NCI-H446 treated with DMSO at 0.1 percent for 48 hours (cell line): ENCODE data around the gene YOD1.
A peak's percentile ranks its signal among the peaks of the same experiment; 100 is the strongest.
"Not testable (repeated sequence)": the region's sequence is repeated elsewhere in the genome, so short reads cannot be mapped to it uniquely, and the experiment has no call there.

Source experiments
- DNase-seq: peaks from one replicate; lab custom pipeline; 2025; lab: John Stamatoyannopoulos, UW

Gene YOD1

GRCh38 chr1:207049054-207049453 is 2.0 kb downstream of the YOD1 start:
- no peak for DNase-seq

DNA sequence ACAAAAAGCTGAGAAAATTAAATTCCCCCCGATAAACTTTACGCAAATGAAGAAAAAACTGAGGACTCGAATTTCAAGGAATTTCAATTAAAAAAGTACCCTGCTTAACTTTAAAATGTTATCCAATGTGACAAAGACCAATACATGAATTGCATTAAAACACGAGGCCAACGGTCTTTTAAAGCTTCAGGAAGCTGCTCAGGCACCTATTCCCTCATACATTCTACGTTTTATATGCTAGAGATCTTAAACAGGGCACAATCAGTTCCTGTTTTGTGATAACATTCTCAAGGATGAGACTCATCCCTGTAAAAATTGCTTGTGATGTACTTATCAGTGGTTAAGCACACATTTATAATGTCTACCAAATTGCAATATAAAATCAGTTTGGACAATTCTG is 3.0 kb downstream of the YOD1 start:
- DNase-seq, result no peak

DNA sequence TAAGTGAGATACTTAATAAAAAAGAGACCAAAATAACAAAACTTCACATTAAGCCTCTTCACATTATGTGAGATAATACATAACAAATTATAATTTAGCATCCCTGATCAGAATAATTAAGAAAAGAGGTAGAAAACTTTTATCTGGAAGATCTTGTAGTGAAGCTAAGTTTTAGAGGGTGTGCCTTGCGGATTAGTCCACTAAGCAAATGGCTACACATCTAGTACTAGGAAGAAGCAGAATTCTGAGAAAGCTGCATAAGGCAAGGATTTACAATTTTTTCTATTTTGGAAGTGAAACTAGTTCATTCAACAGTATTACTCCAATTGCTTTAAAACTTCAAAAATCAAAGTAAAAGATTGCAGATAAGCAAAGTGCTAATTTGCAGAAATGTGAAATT is 3.5 kb downstream of the YOD1 start:
- no peak for DNase-seq

DNA sequence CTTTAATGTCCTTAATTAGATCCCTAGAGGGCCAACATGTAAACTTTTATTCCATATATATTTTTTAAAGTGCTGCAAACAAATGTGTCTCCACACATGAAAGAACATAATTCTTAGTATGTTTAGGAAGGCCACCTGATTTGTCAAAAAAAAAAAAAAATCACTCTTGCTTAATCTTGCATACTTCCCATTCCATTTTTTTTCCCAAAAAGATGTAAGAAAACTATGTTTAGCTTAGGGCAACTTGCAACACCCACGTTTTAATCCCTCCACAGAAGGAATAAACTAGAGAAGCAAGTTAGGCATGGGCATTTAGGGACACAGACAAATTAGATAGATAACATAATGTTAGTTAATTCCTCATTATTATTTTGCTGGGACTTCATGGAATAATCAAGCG is 5.6 kb downstream of the YOD1 start:
- no peak for DNase-seq

DNA sequence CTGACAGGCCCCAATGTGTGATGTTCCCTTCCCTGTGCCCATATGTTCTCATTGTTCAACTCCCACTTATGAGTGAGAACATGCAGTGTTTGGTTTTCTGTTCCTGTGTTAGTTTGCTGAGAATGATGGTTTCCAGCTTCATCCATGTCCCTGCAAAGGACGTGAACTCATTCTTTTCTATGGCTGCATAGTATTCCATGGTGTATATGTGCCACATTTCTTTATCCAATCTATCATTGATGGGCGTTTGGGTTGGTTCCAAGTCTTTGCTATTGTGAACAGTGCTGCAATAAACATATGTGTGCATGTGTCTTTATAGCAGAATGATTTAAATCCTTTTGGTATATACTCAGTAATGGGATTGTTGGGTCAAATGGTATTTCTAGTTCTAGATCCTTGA is 9.6 kb downstream of the YOD1 start:
- DNase-seq, result not testable (repeated sequence)

DNA sequence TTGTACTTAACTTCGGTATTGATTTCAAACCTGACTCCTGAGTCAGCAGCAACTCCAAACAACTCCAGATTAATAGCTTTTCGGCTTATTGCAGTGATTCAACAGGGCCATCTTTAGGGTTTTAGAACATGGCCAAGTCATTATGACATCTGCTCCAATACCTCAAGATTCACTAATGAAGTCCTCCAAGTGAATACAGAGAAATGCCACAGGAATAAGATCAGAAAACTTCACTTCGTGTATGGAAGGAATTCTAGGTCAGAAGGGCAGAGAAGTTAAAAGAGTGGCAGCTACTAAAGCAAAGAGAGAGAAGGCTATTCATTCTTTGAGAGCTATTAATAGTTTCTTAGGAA is 10.9 kb downstream of the YOD1 start:
- no peak for DNase-seq

GRCh38 chr1:207039380-207040180 is 11.4 kb downstream of the YOD1 start:
- DNase-seq, result no peak

DNA sequence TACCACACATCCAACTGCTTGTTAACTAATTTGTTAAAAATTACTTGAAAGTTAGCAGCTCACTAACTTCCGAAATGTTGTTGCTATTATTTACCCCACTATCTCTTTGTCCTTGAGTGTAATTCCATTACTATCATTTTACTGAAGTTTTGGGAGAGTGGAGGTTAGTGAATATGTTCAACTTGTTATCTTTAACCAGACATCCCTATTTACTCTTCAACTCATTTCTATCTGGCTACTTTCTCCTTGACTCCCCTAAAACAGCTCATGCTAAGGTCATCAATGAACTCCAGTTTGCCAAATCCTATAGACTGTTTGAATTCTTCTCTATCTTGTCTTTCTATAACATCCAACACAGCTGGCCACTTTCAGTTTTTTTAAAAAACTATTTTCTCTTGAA is 14.1 kb downstream of the YOD1 start:
- no peak for DNase-seq

DNA sequence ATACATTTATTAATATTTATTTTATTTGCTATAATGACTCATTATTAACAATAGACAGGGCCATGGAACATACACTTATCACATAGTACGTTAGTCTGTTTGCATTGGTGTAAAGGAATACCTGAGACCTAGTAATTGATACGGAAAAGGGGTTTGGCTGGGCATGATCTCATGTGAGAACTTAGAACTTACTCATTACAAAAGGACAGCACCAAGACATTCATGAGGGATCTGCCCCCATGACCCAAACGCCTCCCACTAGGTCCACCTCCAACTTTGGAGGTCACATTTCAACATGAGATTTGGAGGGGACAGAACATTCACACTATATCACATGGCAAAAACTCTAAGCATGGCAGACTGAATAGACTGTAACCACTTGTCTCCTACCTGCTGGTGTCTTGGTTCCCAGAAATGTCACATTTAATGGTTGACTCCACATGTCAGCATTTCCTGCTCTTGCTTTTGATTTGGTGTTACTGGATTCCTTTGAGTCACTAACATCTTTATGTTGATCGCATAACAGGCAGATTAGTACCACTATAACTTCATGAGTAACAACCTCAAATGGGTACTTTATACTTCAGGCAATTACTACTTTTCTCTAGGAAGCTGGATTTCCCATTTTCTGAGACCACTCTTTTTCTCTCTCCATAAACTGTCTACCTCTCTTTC is 15.0 kb downstream of the YOD1 start:
- no peak for DNase-seq

DNA sequence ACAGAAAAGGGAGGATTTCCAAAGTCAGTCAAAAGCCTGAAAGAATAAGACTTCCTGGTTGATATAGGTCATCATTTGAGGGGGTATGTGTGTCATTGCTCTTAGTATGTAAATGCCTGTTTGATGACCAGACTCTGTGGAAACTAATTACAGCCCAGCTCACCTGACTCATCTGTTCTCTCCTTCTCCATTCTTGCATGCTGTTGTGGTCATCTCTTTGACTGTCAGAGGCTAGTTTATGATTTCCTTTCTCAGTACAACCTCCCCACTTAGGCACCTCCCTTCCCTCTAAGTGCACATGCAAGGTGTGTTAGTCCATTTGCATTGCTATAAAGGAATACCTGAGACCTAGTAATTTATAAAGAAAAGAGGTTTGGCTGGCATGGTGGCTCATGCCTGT is 16.0 kb downstream of the YOD1 start:
- no peak for DNase-seq

DNA sequence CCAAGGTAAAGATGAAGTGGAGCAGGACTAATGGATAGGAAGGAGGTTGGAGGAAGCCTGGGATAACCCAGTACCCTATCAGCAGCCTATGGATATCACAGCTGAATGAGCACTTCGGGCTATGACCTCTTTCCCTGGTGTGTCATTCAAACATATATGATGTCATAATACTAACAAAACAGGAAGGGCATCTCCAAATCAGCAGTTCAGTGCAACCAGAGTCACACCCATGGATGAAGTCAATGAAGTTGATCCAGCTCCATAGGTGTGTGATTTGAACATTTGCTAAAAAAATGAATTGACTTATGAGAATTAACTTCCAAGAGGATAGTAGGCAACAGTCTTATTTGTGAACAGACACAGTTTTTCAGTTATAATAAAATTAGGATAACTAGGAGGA is 16.8 kb downstream of the YOD1 start:
- no peak for DNase-seq

DNA sequence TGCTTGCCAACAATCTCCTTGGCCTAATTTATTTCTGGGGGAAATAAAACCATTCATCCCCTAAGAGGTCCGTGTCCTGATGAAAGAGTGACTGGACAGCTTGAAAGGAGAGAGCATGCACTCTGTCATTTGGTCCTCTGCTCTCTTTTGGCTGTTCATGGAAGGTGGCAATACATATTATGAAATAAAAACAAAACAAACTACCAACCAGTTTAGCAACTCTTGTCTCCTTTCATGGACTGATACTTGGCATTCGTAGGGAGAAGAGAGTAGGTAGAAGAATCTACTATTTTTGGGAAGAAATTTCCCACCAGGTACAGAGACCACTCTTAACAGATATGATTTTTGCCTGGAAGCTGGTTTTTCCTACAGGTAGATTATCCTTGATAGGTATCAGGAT is 17.7 kb downstream of the YOD1 start:
- DNase-seq, result no peak

DNA sequence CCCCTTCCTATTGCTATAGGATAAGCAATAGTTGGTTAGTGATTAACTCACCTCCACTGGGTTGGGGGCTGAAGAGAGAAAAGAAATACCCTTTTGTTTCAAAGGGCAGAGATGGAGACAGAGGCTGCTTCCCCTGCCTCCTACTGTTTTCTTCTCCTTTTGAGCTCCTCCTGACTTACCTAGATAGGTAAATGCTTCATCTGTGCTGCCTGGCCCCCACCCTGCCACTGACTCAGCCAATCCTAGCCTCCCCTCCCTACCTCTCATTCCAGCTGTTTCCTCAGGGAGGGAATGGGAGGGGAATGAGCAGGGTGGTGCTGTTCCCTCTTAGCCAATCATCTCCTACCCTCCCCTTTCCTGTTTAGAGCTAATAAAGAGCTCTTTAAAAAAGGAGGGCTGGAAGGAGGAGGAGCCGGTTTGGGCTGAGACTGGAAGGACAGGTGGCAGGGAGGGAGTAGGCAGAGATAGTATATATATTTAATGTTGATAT is 18.4 kb downstream of the YOD1 start, which contains the start of gene C1orf116:
C1orf116 (minus strand) TSS at position 229 of the 490 bp plus-strand sequence. CDS start 5,158 bp downstream, outside the sequence.
- DNase-seq, result no peak

DNA sequence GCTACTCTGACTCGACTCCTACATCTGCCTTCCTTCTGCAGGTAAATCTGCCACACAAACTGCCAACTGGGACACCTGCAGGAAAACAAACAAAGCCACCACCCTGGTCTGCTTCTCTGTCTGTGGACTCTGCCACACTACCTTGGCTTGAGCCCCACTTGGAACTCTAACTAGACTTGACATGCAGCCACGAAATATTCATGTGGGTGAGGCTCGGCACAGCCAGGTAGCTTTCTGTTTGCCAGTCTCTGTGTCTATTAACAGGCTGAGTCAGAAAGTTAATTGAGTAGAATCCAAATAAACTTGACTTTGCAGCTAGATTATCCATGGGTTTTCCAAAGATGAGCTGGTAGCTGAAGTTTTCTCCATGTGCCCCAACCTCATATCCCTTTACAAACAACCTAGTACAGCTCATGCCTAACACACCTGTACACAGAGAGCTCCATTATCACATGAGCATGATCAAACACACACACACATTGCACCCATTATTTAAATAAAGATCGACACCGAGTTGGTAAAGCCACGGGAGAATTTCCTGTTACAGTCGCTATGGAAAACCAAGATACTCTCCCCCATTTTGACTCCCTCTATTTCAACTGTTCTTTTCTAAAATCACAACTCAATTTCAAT is 19.3 kb downstream of the YOD1 start:
- DNase-seq, result no peak

- no peak for DNase-seq
These were observed 20.0 kb downstream of the YOD1 start for GRCh38 chr1:207031016-207031415.

DNA sequence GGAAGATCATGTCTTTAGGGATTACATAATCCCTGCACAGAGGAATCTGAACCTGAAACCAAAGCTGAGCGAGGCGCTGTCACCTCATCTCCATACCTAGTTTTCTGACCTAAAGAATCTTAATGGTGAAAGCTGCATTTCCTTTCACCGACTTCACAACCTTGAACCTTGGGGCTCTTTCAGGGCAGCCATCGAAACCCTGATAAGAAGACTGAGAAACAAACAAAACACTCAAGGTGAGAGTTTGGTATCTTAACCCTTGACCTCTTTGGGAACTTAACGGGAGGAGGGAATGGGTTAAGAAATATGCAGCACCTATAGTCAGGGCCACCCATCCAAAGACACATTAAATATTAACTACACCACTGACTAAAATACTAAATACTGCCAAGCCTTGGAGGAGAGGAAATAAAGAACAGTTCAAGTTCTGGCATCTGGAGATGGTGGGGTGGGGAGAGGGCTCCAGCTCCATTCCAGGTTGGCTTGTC is 20.4 kb downstream of the YOD1 start:
- DNase-seq, result no peak

GRCh38 chr1:207029701-207030521 is 21.1 kb downstream of the YOD1 start:
- no peak for DNase-seq

DNA sequence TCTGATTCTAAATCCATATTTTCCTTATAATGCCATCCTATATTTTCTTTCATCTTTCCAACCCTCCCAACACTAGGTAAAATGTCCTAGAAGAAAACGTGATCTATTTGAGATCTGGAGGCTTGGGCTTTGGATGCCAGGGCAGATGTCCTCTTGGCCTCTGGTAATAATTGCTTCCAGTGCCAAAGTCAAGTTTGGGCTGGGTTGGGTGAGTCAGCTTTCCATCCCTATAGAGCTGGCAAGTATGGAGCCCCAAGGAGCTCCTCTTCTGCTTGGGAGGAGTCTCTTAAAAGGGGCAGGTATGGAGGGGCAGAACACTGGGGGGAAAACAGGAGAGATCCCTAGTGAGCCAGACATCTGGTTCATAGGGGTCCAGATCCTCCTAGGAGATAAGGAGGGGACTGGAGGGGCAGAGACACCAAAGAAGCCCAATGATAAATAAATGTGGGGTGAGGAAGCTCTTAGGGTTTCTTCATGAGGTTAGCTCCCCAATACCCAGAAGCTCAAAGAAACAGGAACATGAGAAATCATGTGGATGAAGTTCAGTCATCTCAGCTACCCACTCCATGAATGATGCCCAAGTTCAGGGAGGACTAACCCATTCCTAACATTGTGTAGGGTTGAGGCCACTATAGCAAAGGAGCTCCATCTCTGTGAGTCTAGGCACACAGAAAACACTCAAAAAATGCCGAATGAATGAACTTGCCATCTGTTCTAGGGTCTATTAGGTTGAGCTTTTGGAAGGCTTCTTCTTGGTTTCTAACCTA is 21.9 kb downstream of the YOD1 start:
- DNase-seq, result peak; percentile 41

GRCh38 chr1:207027921-207028320 is 23.1 kb downstream of the YOD1 start:
- DNase-seq, result no peak

DNA sequence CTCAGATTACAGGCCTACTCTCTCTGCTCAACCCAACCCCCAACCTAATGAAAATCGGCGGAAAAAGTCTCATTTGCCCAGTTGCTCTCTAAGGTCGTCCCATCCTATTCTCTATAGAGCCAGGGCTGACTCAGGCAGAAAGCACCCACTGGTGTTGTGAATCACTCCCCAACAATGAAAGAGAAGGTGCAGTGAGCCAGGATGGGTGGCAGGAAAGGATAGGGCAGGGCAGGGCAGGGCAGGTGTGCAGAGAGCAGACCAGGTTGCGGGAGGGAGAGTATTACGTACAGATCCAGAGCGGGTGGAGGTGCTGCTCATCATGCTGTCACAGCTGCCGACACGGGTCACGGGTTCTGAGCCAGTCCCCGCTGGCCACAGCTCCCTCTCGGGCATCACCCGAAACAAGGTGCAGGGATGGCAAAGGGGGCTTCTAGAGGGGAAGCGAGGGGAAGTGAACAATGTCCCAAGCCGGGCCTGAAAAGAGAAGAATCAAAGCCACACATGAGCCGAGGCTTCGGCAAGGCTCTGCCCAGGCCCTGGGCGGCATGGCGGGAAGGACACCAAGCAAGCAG is 23.7 kb downstream of the YOD1 start:
- no peak for DNase-seq

DNA sequence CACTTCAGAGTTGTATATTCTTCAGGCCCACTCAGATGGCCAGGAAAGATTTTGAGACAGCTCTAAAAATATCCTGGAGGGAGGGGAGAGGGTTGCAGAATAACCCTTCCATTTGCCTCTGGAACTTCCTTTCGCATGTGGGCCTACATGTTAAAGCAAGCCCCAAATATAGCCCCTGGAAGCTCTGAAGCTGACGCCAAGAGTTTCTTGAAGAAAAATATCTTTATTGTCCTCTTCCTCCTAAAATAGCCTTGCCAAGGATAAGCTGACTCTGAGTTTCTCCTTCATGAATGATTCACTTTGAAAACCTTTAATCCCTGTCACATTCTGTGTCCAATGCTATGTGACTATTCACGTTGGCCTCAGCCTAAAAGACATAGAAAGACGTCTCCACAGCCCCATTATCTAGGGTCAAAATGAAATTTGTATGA is 24.9 kb downstream of the YOD1 start:
- DNase-seq, result no peak
